ENCODE measurements around the gene CABP7. TPM values are rescaled to one million over a fixed set of nuclear protein-coding genes. Genes with fewer than 3 reads are reported as not detected.
"Not testable (repeated sequence)": the region's sequence is repeated elsewhere in the genome, so short reads cannot be mapped to it uniquely, and the experiment has no call there.

Gene CABP7
- total RNA-seq, 1 donor from 2014 or later: 14.6 TPM

DNA sequence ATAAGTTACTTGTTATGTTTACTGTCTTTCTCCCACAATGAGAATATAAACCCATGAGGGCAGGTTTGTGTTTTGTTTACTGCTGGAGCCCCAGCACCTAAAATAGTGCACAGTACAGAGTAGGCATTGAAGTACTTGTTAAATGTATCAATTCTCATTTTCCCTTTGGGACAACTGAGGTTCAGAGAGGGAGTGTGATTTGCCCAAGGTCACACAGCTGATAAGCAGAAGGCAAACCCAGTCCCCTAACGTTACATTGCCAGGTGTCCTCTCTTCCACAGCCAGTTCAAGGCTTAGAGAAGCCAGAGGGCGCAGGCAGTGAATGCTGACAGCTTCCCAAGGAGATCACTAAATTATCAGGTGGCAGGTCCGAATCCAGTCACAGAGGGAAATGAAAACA, 30.2 kb downstream of the CABP7 start:
- peaks cover 3% of the 10 kb centered on the region for H3K9me3 Mint-ChIP-seq (ENCODE audit: unreplicated experiment)
- no peak for DNase-seq
- peaks cover 9% of the 10 kb centered on the region for H3K27me3 Mint-ChIP-seq (ENCODE audit: unreplicated experiment)
- no peak overlapping the region for H3K27ac Mint-ChIP-seq (ENCODE audit: unreplicated experiment)
- no peaks in the 10 kb centered on the region for H3K4me1 Mint-ChIP-seq (ENCODE audit: low read depth, unreplicated experiment)
- no peaks in the 10 kb centered on the region for H3K36me3 Mint-ChIP-seq (ENCODE audit: unreplicated experiment)
- TF ChIP-seq, protein P1, sequence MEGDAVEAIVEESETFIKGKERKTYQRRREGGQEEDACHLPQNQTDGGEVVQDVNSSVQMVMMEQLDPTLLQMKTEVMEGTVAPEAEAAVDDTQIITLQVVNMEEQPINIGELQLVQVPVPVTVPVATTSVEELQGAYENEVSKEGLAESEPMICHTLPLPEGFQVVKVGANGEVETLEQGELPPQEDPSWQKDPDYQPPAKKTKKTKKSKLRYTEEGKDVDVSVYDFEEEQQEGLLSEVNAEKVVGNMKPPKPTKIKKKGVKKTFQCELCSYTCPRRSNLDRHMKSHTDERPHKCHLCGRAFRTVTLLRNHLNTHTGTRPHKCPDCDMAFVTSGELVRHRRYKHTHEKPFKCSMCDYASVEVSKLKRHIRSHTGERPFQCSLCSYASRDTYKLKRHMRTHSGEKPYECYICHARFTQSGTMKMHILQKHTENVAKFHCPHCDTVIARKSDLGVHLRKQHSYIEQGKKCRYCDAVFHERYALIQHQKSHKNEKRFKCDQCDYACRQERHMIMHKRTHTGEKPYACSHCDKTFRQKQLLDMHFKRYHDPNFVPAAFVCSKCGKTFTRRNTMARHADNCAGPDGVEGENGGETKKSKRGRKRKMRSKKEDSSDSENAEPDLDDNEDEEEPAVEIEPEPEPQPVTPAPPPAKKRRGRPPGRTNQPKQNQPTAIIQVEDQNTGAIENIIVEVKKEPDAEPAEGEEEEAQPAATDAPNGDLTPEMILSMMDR (IDR thresholded peaks at IDR 0.05; ENCODE audit: partially characterized antibody, unreplicated experiment): no peak
- no peak overlapping the region for H3K4me3 Mint-ChIP-seq (ENCODE audit: unreplicated experiment)

DNA sequence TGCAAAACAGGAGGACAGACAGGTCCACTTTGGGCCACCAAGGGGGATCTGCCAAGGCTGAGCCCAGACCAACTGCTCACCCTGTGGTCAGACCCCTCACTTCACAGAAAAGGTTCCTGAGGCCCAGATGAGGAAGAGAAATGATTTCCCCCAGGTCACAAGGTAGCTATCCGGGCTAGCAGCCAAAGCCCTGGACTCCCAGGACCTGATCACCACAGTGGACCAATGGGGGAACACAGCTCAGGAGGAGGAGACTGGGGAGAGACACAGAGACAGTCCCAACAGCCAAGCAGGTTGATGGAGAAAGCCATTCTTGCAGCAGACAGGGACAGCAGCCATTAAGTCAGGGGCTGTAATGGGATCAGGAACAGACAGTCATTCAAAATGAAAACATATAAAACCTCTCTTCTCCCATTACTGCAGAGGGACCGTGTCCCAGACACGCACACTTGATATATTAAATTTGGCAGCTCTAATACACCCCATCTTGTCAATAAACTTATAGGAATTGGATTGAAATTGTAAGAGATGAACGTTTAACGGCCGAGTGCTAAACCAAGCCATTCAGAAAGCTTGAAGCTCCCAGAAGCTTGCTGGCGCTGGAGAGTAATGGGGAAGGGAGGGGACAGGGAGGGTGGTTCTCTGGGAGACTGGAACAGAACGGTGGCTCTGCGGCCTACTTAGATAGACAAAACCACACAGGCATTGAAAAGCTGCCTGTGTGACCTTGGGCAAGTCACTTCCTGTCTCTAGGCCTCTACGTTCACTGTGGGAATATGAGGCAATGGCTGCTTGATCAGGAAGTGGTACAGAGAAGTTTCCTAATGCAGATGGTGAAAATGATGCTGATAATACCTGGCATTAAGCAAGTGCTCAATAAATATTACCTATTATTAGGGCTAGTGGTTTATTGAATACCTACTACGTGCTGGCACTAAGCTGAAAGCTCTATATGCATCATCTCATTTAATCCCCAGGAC, 31.0 kb downstream of the CABP7 start:
- Mint-ChIP-seq H3K4me1 (ENCODE audit: low read depth, unreplicated experiment) (no peaks in the 10 kb centered on the region), H3K36me3 (ENCODE audit: unreplicated experiment) (no peaks in the 10 kb centered on the region), H3K9me3 (ENCODE audit: unreplicated experiment) (peaks cover 3% of the 10 kb centered on the region), H3K27ac (ENCODE audit: unreplicated experiment) (no peak overlapping the region), H3K4me3 (ENCODE audit: unreplicated experiment) (no peak overlapping the region), H3K27me3 (ENCODE audit: unreplicated experiment) (peaks cover 11% of the 10 kb centered on the region)
- TF ChIP-seq, protein P1 (IDR thresholded peaks at IDR 0.05; ENCODE audit: partially characterized antibody, unreplicated experiment): no peak
- DNase-seq: no peak

DNA sequence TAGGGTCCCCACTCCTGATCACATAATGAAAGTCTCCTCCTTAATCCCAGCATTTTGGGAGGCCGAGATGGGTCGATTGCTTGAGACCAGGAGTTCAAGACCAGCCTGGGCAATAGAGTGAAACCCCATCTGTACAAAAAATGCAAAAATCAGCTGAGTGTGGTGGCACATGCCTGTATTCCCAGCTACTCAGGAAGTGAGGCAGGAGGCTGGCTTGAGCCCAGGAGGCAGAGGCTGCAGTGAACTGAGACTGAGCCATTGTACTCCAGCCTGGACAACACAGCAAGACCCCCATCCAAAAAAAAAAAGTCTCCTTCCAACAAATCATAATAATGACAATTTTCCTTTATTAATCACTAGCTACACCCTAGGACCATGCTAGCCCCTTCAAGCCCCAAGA, 31.9 kb downstream of the CABP7 start:
- no peaks in the 10 kb centered on the region for H3K36me3 Mint-ChIP-seq (ENCODE audit: unreplicated experiment)
- peaks cover 3% of the 10 kb centered on the region for H3K9me3 Mint-ChIP-seq (ENCODE audit: unreplicated experiment)
- no peak for DNase-seq
- H3K4me1 Mint-ChIP-seq (ENCODE audit: low read depth, unreplicated experiment): no peaks in the 10 kb centered on the region
- H3K27ac Mint-ChIP-seq (ENCODE audit: unreplicated experiment): no peak overlapping the region
- H3K27me3 Mint-ChIP-seq (ENCODE audit: unreplicated experiment): peaks cover 11% of the 10 kb centered on the region
- TF ChIP-seq, protein P1 (IDR thresholded peaks at IDR 0.05; ENCODE audit: partially characterized antibody, unreplicated experiment): no peak
- H3K4me3 Mint-ChIP-seq (ENCODE audit: unreplicated experiment): no peak overlapping the region

DNA sequence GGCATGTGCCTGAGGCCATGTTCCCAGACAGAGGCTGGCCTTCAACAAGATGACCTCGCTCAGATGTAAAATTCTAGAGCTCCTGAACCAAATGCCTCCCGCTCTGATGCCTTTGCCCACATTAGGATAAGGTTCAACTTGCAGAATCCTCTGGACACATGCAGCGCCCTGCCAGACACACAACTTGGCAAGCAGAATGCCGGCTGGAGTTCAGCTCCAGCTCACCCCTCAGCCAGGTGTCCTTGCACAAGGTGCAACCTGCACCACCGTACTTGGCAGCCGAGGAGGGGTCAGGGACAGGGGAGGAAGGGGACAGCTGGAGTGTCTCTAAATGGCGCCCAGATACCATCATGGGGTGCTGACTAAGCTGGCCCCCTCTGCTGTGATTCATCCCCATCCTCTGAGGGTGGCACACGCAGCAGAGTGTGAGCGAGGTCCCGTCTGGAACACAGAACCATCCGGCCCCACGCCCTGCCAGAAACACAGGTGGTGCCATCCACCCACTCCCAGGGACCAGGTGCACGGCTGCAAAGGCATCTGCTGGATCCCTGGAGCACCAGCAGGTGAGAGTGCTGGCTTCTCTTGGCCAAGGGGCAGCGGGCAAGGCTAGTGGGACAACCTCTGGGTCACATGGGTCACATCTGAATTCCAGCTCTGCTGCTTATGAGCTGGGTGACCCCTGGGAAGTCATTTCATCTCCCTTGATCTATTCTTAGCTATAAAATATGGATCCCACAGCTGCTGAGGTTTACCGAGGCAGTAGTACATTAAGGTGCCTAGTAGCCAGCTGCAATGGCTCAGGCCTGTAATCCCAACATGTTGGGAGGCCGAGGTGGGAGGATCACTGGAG, 34.2 kb downstream of the CABP7 start:
- peaks cover 5% of the 10 kb centered on the region for H3K4me1 Mint-ChIP-seq (ENCODE audit: low read depth, unreplicated experiment)
- H3K4me3 Mint-ChIP-seq (ENCODE audit: unreplicated experiment): no peak overlapping the region
- peaks cover 3% of the 10 kb centered on the region for H3K9me3 Mint-ChIP-seq (ENCODE audit: unreplicated experiment)
- peaks cover 8% of the 10 kb centered on the region for H3K27me3 Mint-ChIP-seq (ENCODE audit: unreplicated experiment)
- H3K36me3 Mint-ChIP-seq (ENCODE audit: unreplicated experiment): no peaks in the 10 kb centered on the region
- TF ChIP-seq, protein P1 (IDR thresholded peaks at IDR 0.05; ENCODE audit: partially characterized antibody, unreplicated experiment): no peak
- H3K27ac Mint-ChIP-seq (ENCODE audit: unreplicated experiment): no peak overlapping the region
- no peak for DNase-seq

DNA sequence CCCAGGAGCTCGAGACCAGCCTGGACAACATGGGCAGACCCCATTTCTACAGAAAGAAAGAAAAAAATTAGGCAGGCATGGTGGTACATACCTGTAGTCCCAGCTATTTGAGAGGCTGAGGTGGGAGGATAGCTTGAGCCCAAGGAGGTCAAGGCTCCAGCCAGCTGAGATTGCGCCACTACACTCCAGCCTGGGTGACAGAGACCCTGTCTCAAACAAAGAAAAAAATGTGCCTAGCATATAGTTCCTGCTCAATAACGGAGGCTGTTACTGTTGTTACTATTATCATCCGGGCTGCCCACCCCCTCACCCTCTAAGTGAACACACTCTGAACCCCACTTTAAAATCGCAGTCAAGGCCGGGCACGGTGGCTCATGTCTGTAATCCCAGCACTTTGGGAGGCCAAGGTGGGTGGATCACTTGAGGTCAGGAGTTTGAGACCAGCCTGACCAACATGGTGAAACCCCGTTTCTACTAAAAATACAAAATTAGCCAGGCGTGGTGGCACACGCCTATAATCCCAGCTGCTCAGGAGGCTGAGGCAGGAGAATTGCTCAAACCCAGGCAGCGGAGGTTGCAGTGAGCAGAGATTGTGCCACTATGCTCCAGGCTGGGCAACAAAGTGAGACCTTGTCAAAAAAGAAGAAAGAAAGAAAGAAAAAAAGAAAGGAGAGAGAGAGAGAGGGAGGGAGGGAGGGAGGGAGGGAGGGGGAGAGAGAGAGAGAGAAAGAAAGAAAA, 35.0 kb downstream of the CABP7 start:
- not testable (repeated sequence) for DNase-seq; H3K36me3 Mint-ChIP-seq (ENCODE audit: unreplicated experiment); H3K27me3 Mint-ChIP-seq (ENCODE audit: unreplicated experiment); H3K4me3 Mint-ChIP-seq (ENCODE audit: unreplicated experiment); H3K27ac Mint-ChIP-seq (ENCODE audit: unreplicated experiment); H3K9me3 Mint-ChIP-seq (ENCODE audit: unreplicated experiment); H3K4me1 Mint-ChIP-seq (ENCODE audit: low read depth, unreplicated experiment)

Data from glutamatergic neuron (in vitro differentiated cells).